Measurements from ENCODE around the gene POR. TPM values are rescaled to one million over a fixed set of nuclear protein-coding genes. Genes with fewer than 3 reads are reported as not detected.
"Not testable (repeated sequence)": the region's sequence is repeated elsewhere in the genome, so short reads cannot be mapped to it uniquely, and the experiment has no call there.

The POR gene
- total and polyA plus RNA-seq, 2 of the 13 experiments (the other 11 are each of a cell fraction or from before 2014, with no cell fraction given): 145 to 266 TPM

DNA sequence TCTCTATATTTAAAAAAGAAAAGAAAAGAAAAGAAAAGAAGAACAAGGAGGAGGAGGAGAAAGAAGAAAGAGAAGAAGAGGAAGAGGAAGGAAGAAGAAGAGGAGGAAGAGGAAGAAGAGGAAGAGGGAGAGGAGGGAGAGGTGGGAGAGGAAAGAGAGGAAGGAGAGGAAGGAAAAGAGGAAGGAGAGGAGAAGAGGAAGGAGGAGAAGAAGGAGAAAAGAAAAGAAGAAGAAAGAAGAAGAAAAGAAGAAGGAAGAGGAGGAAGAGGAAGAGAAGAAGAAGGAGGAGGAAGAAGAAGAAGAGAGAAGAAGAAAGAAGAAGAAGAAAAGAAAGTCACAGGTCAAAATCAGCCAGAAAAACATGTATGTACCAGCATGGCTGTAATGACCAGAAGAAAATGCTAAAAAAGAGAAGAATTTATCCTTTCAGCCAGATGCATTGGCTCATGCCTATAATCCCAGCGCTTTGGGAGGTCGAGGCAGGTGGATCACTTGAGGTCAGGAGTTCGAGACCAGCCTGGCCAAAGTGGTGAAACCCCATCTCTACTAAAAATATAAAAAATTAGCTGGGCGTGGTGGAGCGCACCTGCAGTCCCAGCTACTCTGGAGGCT, 5.3 kb upstream of the POR start:
- Histone ChIP-seq H2AFZ (ENCODE audit: low read length) (no peak overlapping the region), H3K27ac (ENCODE audit: extremely low read length, insufficient read depth, low read length) (no peak overlapping the region), H3K4me1 (ENCODE audit: insufficient read depth, low read length) (peaks cover 84% of the 10 kb centered on the region), H4K20me1 (ENCODE audit: insufficient read depth, low read length) (no peaks in the 10 kb centered on the region), H3K36me3 (replicated peaks in 1 of 2; ENCODE audit: control insufficient read depth in 1 of 2, insufficient read depth in 2 of 2, low read length in 2 of 2) (no peaks in the 10 kb centered on the region), H3K4me3 (replicated peaks in 1 of 3; ENCODE audit: insufficient read depth in 1 of 3, low read depth in 2 of 3, low read length in 3 of 3) (no peak overlapping the region), H3K9ac (ENCODE audit: insufficient read depth, low read depth, low read length) (no peak overlapping the region), H3K4me2 (ENCODE audit: low read depth, low read length) (no peak overlapping the region), H3K79me2 (ENCODE audit: insufficient read depth, low read length) (peaks cover 8% of the 10 kb centered on the region), H3K27me3 (ENCODE audit: control insufficient read depth in 1 of 2, insufficient read depth in 2 of 2, low read length in 2 of 2) (no peaks in the 10 kb centered on the region), H3K9me3 (ENCODE audit: low read length) (no peaks in the 10 kb centered on the region)
- DNase-seq (ENCODE audit: low spot score) (no peak), FAIRE-seq (no peak), ATAC-seq (no peak)
- intact Hi-C loops (cut with micrococcal nuclease; ENCODE audit: unreplicated experiment) (no loop called here), in situ Hi-C loops (cut with HindIII; ENCODE audit: extremely low pct_ligation_motif_present, low pct_unique_long_range_greater_than_20kb) (no loop called here)
- BruUV-seq (replicated peaks): no TSS peak
- CTCF ChIA-PET (ENCODE audit: low intra/inter-chr PET ratio, low total read pairs): no interaction called here
- TF ChIP-seq, protein P1, sequence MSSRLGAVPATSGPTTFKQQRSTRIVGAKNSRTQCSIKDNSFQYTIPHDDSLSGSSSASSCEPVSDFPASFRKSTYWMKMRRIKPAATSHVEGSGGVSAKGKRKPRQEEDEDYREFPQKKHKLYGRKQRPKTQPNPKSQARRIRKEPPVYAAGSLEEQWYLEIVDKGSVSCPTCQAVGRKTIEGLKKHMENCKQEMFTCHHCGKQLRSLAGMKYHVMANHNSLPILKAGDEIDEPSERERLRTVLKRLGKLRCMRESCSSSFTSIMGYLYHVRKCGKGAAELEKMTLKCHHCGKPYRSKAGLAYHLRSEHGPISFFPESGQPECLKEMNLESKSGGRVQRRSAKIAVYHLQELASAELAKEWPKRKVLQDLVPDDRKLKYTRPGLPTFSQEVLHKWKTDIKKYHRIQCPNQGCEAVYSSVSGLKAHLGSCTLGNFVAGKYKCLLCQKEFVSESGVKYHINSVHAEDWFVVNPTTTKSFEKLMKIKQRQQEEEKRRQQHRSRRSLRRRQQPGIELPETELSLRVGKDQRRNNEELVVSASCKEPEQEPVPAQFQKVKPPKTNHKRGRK (CRISPR knock-in tag; IDR thresholded peaks at IDR 0.05): peak; percentile 89; the same call in 1 of the 2 replicates
- no peak for TF ChIP-seq RFX3 (CRISPR knock-in tag; IDR thresholded peaks at IDR 0.05)
- WGBS (ENCODE audit: low lambda C conversion rate): 84% methylated on average over 5 of the region's 5 CpGs
- POLR2A ChIA-PET: interaction anchor here (1.7 kb wide), 1 partner anchor 11 kb away, joined by 9 read pairs; no protein-coding TSS in a partner anchor

DNA sequence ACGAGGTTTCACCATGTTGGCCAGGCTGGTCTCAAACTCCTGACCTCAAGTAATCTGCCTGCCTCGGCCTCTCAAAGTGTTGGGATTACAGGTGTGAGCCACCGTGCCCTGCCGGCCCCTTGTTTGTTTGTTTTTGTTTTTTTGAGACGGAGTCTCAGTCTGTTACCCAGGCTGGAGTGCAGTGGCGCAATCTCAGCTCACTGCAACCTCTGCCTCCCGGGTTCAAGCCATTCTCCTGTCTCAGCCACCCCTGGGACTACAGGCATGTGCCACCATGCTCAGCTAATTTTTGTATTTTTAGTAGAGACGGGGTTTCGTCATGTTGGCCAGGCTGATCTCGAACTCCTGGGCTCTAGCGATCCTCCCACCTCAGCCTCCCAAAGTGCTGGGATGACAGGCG, 3.8 kb upstream of the POR start:
- FAIRE-seq; H3K4me3 ChIP-seq (replicated peaks in 1 of 3; ENCODE audit: insufficient read depth in 1 of 3, low read depth in 2 of 3, low read length in 3 of 3); H3K9me3 ChIP-seq (ENCODE audit: low read length); ATAC-seq; DNase-seq (ENCODE audit: low spot score); H3K4me2 ChIP-seq (ENCODE audit: low read depth, low read length); CTCF ChIA-PET (ENCODE audit: low intra/inter-chr PET ratio, low total read pairs); BruUV-seq (replicated peaks); H3K36me3 ChIP-seq (replicated peaks in 1 of 2; ENCODE audit: control insufficient read depth in 1 of 2, insufficient read depth in 2 of 2, low read length in 2 of 2); H3K27me3 ChIP-seq (ENCODE audit: control insufficient read depth in 1 of 2, insufficient read depth in 2 of 2, low read length in 2 of 2); H3K9ac ChIP-seq (ENCODE audit: insufficient read depth, low read depth, low read length); H2AFZ ChIP-seq (ENCODE audit: low read length); H3K27ac ChIP-seq (ENCODE audit: extremely low read length, insufficient read depth, low read length); H4K20me1 ChIP-seq (ENCODE audit: insufficient read depth, low read length); intact Hi-C loops (cut with micrococcal nuclease; ENCODE audit: unreplicated experiment); in situ Hi-C loops (cut with HindIII; ENCODE audit: extremely low pct_ligation_motif_present, low pct_unique_long_range_greater_than_20kb): not testable (repeated sequence)
- WGBS (ENCODE audit: low lambda C conversion rate): 42% methylated on average over 11 of the region's 12 CpGs
- Histone ChIP-seq H3K79me2 (ENCODE audit: insufficient read depth, low read length) (peaks cover 20% of the 10 kb centered on the region), H3K4me1 (ENCODE audit: insufficient read depth, low read length) (peaks cover 69% of the 10 kb centered on the region)
- POLR2A ChIA-PET: interaction anchor here (0.7 to 1.7 kb wide), 2 partner anchors 9 to 467 kb away, joined by 3 to 9 read pairs; no protein-coding TSS in a partner anchor
- TF ChIP-seq ZMYM2 (CRISPR knock-in tag; IDR thresholded peaks at IDR 0.05): peak; percentile 65
- peak; percentile 65; the same call in 1 of the 2 replicates for TF ChIP-seq KDM1A (CRISPR knock-in tag; IDR thresholded peaks at IDR 0.05)
- peak; percentile 56 for TF ChIP-seq CEBPG (CRISPR knock-in tag; IDR thresholded peaks at IDR 0.05)
- TF ChIP-seq ZNF460 (CRISPR knock-in tag; IDR thresholded peaks at IDR 0.05; ENCODE audit: borderline replicate concordance): peak; percentile 97
- TF ChIP-seq, protein P2, sequence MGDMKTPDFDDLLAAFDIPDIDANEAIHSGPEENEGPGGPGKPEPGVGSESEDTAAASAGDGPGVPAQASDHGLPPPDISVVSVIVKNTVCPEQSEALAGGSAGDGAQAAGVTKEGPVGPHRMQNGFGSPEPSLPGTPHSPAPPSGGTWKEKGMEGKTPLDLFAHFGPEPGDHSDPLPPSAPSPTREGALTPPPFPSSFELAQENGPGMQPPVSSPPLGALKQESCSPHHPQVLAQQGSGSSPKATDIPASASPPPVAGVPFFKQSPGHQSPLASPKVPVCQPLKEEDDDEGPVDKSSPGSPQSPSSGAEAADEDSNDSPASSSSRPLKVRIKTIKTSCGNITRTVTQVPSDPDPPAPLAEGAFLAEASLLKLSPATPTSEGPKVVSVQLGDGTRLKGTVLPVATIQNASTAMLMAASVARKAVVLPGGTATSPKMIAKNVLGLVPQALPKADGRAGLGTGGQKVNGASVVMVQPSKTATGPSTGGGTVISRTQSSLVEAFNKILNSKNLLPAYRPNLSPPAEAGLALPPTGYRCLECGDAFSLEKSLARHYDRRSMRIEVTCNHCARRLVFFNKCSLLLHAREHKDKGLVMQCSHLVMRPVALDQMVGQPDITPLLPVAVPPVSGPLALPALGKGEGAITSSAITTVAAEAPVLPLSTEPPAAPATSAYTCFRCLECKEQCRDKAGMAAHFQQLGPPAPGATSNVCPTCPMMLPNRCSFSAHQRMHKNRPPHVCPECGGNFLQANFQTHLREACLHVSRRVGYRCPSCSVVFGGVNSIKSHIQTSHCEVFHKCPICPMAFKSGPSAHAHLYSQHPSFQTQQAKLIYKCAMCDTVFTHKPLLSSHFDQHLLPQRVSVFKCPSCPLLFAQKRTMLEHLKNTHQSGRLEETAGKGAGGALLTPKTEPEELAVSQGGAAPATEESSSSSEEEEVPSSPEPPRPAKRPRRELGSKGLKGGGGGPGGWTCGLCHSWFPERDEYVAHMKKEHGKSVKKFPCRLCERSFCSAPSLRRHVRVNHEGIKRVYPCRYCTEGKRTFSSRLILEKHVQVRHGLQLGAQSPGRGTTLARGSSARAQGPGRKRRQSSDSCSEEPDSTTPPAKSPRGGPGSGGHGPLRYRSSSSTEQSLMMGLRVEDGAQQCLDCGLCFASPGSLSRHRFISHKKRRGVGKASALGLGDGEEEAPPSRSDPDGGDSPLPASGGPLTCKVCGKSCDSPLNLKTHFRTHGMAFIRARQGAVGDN (CRISPR knock-in tag; IDR thresholded peaks at IDR 0.05): 0 out of 2 replicates have a peak, but pooled peaks have one; percentile 9
- TF ChIP-seq SALL1 (CRISPR knock-in tag; IDR thresholded peaks at IDR 0.05): peak; percentile 13; the same call in 1 of the 2 replicates
- TF ChIP-seq, protein P3, sequence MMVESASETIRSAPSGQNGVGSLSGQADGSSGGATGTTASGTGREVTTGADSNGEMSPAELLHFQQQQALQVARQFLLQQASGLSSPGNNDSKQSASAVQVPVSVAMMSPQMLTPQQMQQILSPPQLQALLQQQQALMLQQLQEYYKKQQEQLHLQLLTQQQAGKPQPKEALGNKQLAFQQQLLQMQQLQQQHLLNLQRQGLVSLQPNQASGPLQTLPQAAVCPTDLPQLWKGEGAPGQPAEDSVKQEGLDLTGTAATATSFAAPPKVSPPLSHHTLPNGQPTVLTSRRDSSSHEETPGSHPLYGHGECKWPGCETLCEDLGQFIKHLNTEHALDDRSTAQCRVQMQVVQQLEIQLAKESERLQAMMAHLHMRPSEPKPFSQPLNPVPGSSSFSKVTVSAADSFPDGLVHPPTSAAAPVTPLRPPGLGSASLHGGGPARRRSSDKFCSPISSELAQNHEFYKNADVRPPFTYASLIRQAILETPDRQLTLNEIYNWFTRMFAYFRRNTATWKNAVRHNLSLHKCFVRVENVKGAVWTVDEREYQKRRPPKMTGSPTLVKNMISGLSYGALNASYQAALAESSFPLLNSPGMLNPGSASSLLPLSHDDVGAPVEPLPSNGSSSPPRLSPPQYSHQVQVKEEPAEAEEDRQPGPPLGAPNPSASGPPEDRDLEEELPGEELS (CRISPR knock-in tag; IDR thresholded peaks at IDR 0.05): peak; percentile 65
